AG10803 (cell line): ENCODE data around the gene CCL7.
A peak's percentile ranks its signal among the peaks of the same experiment; 100 is the strongest.

Source experiments
- DNase-seq: peaks from one replicate; pipeline ENCODE4 v3.0.0; 2010; ENCODE audit warnings: low read depth
- H3K4me3 ChIP-seq: 2 replicates; pipeline ENCODE4 v1.5.1; 2011; ENCODE audit warnings: mild to moderate bottlenecking, low read length, control low read depth
- CTCF ChIP-seq: conservative IDR thresholded peaks from 2 replicates; pipeline ENCODE4 v1.5.1; 2011; ENCODE audit warnings: mild to moderate bottlenecking, low read length, control low read depth, inconsistent platforms

Gene CCL7

GRCh38 chr17:34246446-34246845 lies 23.6 kb upstream of the CCL7 start:
- DNase-seq = no peak
- no peak for TF ChIP-seq CTCF
- no peak overlapping the region for H3K4me3 ChIP-seq

- DNase-seq = no peak
- no peak overlapping the region for H3K4me3 ChIP-seq
- TF ChIP-seq CTCF = no peak
Measured at GRCh38 chr17:34246881-34247280, 23.1 kb upstream of the CCL7 start.

GRCh38 chr17:34248511-34249024 lies 21.5 kb upstream of the CCL7 start:
- H3K4me3 ChIP-seq = no peak overlapping the region
- peak; percentile 88 for DNase-seq
- no peak for TF ChIP-seq CTCF

DNA sequence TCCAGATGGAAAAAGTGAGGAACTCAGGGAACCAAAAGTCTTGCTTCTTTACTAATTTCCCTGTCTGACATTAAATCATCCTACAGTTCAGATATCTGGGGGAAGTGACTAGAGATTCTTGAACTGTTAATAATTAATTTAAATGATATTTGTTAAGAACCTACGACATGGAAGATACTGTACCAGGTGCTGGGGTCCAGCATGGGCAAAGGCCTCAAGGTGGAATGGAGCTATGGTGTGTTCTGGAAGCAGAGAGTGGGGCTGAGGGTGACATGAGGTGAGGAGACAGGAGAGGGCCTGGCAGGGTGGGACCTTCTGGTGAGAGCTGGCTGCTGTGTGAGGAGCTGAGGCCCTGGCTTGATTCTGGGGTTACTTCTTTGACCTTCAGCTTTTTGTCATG lies 21.0 kb upstream of the CCL7 start:
- TF ChIP-seq CTCF = no peak
- H3K4me3 ChIP-seq = no peak overlapping the region
- no peak for DNase-seq

GRCh38 chr17:34249478-34249877 lies 20.5 kb upstream of the CCL7 start:
- DNase-seq = no peak
- H3K4me3 ChIP-seq = no peak overlapping the region
- no peak for TF ChIP-seq CTCF

- no peak for DNase-seq
- no peak overlapping the region for H3K4me3 ChIP-seq
- TF ChIP-seq CTCF = no peak
Measured at GRCh38 chr17:34251186-34251585, 18.8 kb upstream of the CCL7 start.

- TF ChIP-seq CTCF = no peak
- no peak overlapping the region for H3K4me3 ChIP-seq
- no peak for DNase-seq
Measured at GRCh38 chr17:34252095-34252443, 18.0 kb upstream of the CCL7 start.
